ENCODE data around the gene HACD3. TPM values are rescaled to one million over a fixed set of nuclear protein-coding genes. Genes with fewer than 3 reads are reported as not detected.
"Not testable (repeated sequence)": the region's sequence is repeated elsewhere in the genome, so short reads cannot be mapped to it uniquely, and the experiment has no call there.

HACD3 gene
- total and polyA plus RNA-seq, 2 donors (not counting 1 experiment from before 2014, with no cell fraction given): 4.5 to 18.8 TPM

GRCh38 chr15:65612949-65613744 is 82.9 kb downstream of the HACD3 start:
- Histone ChIP-seq H2AFZ (ENCODE audit: insufficient read depth, low read depth, low read length, poor library complexity, severe bottlenecking) (no peak overlapping the region), H4K20me1 (ENCODE audit: control insufficient read depth, insufficient read depth, low read length, poor library complexity, severe bottlenecking) (no peaks in the 10 kb centered on the region), H3K9ac (ENCODE audit: low read length) (no peak overlapping the region), H3K4me1 (ENCODE audit: control insufficient read depth in 2 of 2, insufficient read depth in 2 of 2, low read length in 2 of 2) (peaks cover 17 to 21% of the 10 kb centered on the region in 2 donors), H3K9me3 (ENCODE audit: control extremely low read depth in 1 of 3, control insufficient read depth in 2 of 3, insufficient read depth in 1 of 3, low read length in 2 of 3) (no peaks in the 10 kb centered on the region), H3K27me3 (replicated peaks in 1 of 4; ENCODE audit: control extremely low read depth in 1 of 4, control insufficient read depth in 3 of 4, insufficient read depth in 4 of 4, low read length in 3 of 4) (no peaks in the 10 kb centered on the region), H3K4me2 (replicated peaks; ENCODE audit: low read depth, low read length, poor library complexity, severe bottlenecking) (no peak overlapping the region), H3K4me3 (ENCODE audit: control extremely low read depth in 1 of 5, extremely low read depth in 1 of 5, insufficient read depth in 1 of 5, low read depth in 2 of 5, low read length in 4 of 5) (no peak overlapping the region), H3K79me2 (ENCODE audit: control insufficient read depth, insufficient read depth, low read length) (peaks cover 8% of the 10 kb centered on the region), H3K27ac (ENCODE audit: low read length in 2 of 2) (no peak overlapping the region), H3K36me3 (replicated peaks in 1 of 2; ENCODE audit: control extremely low read depth in 1 of 2, control insufficient read depth in 1 of 2, extremely low read depth in 1 of 2, insufficient read depth in 2 of 2, low read length in 1 of 2) (no peaks in the 10 kb centered on the region)
- DNase-seq: no peak
- Mint-ChIP-seq H3K27ac (no peak overlapping the region), H3K4me1 (peaks cover 35% of the 10 kb centered on the region), H3K9me3 (ENCODE audit: insufficient read depth) (no peaks in the 10 kb centered on the region), H3K27me3 (no peaks in the 10 kb centered on the region), H3K4me3 (no peak overlapping the region)
- intact Hi-C loops (cut with micrococcal nuclease): no loop called here
- no peak for TF ChIP-seq CTCF (IDR thresholded peaks at IDR 0.05)
- no peak for TF ChIP-seq EZH2 (IDR thresholded peaks at IDR 0.05; ENCODE audit: borderline replicate concordance, insufficient read depth, low read depth, low read length, poor library complexity, severe bottlenecking)
- ChIA-PET POLR2A (no interaction called here), CTCF (interaction anchor here (1.4 kb wide), 1 partner anchor 25 kb away, joined by 3 read pairs; no protein-coding TSS in a partner anchor)
- 83% methylated on average over 2 of the region's 6 CpGs for WGBS (ENCODE audit: insufficient coverage)
- no peak for ATAC-seq (ENCODE audit: low read depth)

GRCh38 chr15:65615887-65616286 is 85.6 kb downstream of the HACD3 start:
- no CpG with 5 or more reads among the region's 1 CpG for WGBS (ENCODE audit: insufficient coverage)
- H4K20me1 ChIP-seq (ENCODE audit: control insufficient read depth, insufficient read depth, low read length, poor library complexity, severe bottlenecking); ATAC-seq (ENCODE audit: low read depth); H3K4me3 ChIP-seq (ENCODE audit: control extremely low read depth in 1 of 5, extremely low read depth in 1 of 5, insufficient read depth in 1 of 5, low read depth in 2 of 5, low read length in 4 of 5); POLR2A ChIA-PET; intact Hi-C loops (cut with micrococcal nuclease); H3K9ac ChIP-seq (ENCODE audit: low read length); H3K9me3 Mint-ChIP-seq (ENCODE audit: insufficient read depth); H3K27ac Mint-ChIP-seq; CTCF ChIA-PET; H2AFZ ChIP-seq (ENCODE audit: insufficient read depth, low read depth, low read length, poor library complexity, severe bottlenecking); H3K27ac ChIP-seq (ENCODE audit: low read length in 2 of 2); H3K4me3 Mint-ChIP-seq; H3K9me3 ChIP-seq (ENCODE audit: control extremely low read depth in 1 of 3, control insufficient read depth in 2 of 3, insufficient read depth in 1 of 3, low read length in 2 of 3); DNase-seq; H3K27me3 Mint-ChIP-seq; H3K79me2 ChIP-seq (ENCODE audit: control insufficient read depth, insufficient read depth, low read length); H3K27me3 ChIP-seq (replicated peaks in 1 of 4; ENCODE audit: control extremely low read depth in 1 of 4, control insufficient read depth in 3 of 4, insufficient read depth in 4 of 4, low read length in 3 of 4); H3K4me2 ChIP-seq (replicated peaks; ENCODE audit: low read depth, low read length, poor library complexity, severe bottlenecking); H3K36me3 ChIP-seq (replicated peaks in 1 of 2; ENCODE audit: control extremely low read depth in 1 of 2, control insufficient read depth in 1 of 2, extremely low read depth in 1 of 2, insufficient read depth in 2 of 2, low read length in 1 of 2): not testable (repeated sequence)
- peaks cover 17% of the 10 kb centered on the region for H3K4me1 Mint-ChIP-seq
- peaks cover 13 to 14% of the 10 kb centered on the region in 2 donors for H3K4me1 ChIP-seq (ENCODE audit: control insufficient read depth in 2 of 2, insufficient read depth in 2 of 2, low read length in 2 of 2)

Measured in B cell (primary cell).